ENCODE results near the gene TMEM158. TPM values are rescaled to one million over a fixed set of nuclear protein-coding genes. Genes with fewer than 3 reads are reported as not detected.

TMEM158 gene
- total and polyA plus RNA-seq, 3 donors from 2014 or later: 5.9 to 11.2 (median 7.8) TPM

- WGBS, 2 donors: 70 to 75% methylated on average over 6 of the region's 6 CpGs
- intact Hi-C loops (cut with DNase I; ENCODE audit: low total_unique reads): no loop called here
Observed at GRCh38 chr3:45272032-45272810, 46.1 kb upstream of the TMEM158 start.

DNA sequence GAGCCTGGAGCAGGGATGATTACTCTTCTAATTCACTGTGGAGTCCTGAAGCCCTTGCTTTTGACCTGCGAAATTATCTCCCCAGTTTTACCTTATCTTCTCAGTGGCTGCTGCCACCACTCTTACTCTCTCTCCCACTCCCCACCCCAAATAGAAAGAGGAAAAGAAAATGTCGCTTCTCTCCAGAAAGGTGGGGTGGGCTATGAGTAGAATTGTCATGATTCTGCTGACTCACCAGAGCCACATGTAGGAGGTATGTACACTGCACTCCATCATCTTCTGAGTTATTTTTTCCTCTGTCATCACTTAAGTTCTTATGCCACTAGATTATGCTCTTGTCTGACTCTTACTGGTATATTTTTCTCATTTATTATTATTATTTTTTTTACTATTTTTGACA is 43.9 kb upstream of the TMEM158 start:
- Histone ChIP-seq H3K27me3 (no peaks in the 10 kb centered on the region), H3K27ac (no peak overlapping the region), H3K4me3 (no peak overlapping the region), H3K36me3 (ENCODE audit: low read depth, missing control alignments) (no peaks in the 10 kb centered on the region), H3K9me3 (no peaks in the 10 kb centered on the region), H3K4me1 (no peaks in the 10 kb centered on the region)
- 57 to 70% methylated on average over 2 of the region's 2 CpGs for WGBS, 2 donors
- TF ChIP-seq, protein P1, sequence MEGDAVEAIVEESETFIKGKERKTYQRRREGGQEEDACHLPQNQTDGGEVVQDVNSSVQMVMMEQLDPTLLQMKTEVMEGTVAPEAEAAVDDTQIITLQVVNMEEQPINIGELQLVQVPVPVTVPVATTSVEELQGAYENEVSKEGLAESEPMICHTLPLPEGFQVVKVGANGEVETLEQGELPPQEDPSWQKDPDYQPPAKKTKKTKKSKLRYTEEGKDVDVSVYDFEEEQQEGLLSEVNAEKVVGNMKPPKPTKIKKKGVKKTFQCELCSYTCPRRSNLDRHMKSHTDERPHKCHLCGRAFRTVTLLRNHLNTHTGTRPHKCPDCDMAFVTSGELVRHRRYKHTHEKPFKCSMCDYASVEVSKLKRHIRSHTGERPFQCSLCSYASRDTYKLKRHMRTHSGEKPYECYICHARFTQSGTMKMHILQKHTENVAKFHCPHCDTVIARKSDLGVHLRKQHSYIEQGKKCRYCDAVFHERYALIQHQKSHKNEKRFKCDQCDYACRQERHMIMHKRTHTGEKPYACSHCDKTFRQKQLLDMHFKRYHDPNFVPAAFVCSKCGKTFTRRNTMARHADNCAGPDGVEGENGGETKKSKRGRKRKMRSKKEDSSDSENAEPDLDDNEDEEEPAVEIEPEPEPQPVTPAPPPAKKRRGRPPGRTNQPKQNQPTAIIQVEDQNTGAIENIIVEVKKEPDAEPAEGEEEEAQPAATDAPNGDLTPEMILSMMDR (IDR thresholded peaks at IDR 0.05): no peak
- no peak for TF ChIP-seq POLR2A (IDR thresholded peaks at IDR 0.05)
- no peak for DNase-seq
- intact Hi-C loops (cut with DNase I; ENCODE audit: low total_unique reads): no loop called here

More at GRCh38 chr3:45272032-45272810, 46.1 kb upstream of the TMEM158 start:
- TF ChIP-seq, protein P1 (IDR thresholded peaks at IDR 0.05): no peak
- no peak for TF ChIP-seq POLR2A (IDR thresholded peaks at IDR 0.05)
- H3K27me3 ChIP-seq: no peaks in the 10 kb centered on the region
- no peaks in the 10 kb centered on the region for H3K9me3 ChIP-seq
- DNase-seq: no peak
- no peak overlapping the region for H3K4me3 ChIP-seq
- no peaks in the 10 kb centered on the region for H3K36me3 ChIP-seq (ENCODE audit: low read depth, missing control alignments)
- no peak overlapping the region for H3K27ac ChIP-seq
- no peaks in the 10 kb centered on the region for H3K4me1 ChIP-seq

GRCh38 chr3:45267097-45267496 is 41.0 kb upstream of the TMEM158 start:
- H3K27me3 ChIP-seq: no peaks in the 10 kb centered on the region
- WGBS, 2 donors: 83 to 84% methylated on average over 2 of the region's 2 CpGs
- no peak for TF ChIP-seq POLR2A (IDR thresholded peaks at IDR 0.05)
- TF ChIP-seq, protein P1 (IDR thresholded peaks at IDR 0.05): no peak
- intact Hi-C loops (cut with DNase I; ENCODE audit: low total_unique reads): no loop called here
- H3K9me3 ChIP-seq: no peaks in the 10 kb centered on the region
- H3K27ac ChIP-seq: no peak overlapping the region
- no peak for DNase-seq
- no peaks in the 10 kb centered on the region for H3K36me3 ChIP-seq (ENCODE audit: low read depth, missing control alignments)
- no peaks in the 10 kb centered on the region for H3K4me1 ChIP-seq
- no peak overlapping the region for H3K4me3 ChIP-seq

DNA sequence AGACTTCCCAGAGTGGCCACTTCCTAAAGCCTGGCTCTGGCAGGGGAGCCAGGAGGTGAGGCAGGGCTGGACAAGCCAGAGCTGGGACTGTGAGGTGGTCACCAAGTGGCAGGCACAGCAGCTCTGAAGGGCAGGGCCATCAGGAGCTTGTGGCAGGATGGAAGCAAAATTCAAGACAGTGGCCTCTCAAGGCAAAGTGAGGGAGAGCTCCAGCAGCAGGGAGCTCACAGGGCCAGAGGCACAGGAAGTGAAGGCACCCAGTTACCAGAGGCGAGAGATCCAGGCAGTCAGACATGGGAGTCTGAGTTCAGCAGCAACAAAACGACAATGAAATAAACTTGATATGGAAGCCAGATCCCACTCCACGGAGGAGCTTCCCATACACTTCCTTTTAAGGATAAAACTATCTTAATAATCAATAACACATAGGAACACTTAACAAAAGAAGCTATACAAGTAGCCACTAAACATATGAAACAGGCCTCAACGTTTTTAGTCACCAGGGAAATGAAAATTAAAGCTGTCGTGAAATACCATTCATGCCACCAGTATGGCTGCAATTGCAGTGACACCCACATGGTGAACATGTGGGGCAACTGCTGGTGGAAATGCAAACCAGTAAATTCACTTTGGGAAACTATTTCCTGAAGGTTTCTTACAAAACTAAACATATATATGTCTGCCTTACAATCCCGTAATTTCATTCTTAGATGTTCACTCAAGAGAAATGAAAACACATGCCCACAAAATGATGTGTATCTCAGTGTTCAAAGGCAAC is 35.4 kb upstream of the TMEM158 start:
- no peak for DNase-seq

More for the DNA sequence above, 35.4 kb upstream of the TMEM158 start:
- Histone ChIP-seq H3K4me1 (no peaks in the 10 kb centered on the region), H3K27ac (no peak overlapping the region), H3K36me3 (ENCODE audit: low read depth, missing control alignments) (no peaks in the 10 kb centered on the region), H3K27me3 (no peaks in the 10 kb centered on the region), H3K4me3 (no peak overlapping the region), H3K9me3 (no peaks in the 10 kb centered on the region)
- WGBS, 2 donors: 54 to 62% methylated on average over 6 of the region's 6 CpGs
- TF ChIP-seq, protein P1 (IDR thresholded peaks at IDR 0.05): no peak
- TF ChIP-seq POLR2A (IDR thresholded peaks at IDR 0.05): no peak
- intact Hi-C loops (cut with DNase I; ENCODE audit: low total_unique reads): no loop called here

Data from testis (tissue), 3 donors.